HepG2 (cell line): ENCODE measurements around the gene NAPG. TPM values are rescaled to one million over a fixed set of nuclear protein-coding genes. Genes with fewer than 3 reads are reported as not detected.

Experiments used
- FOXK1 ChIP-seq: sonication (generic); formaldehyde crosslinking; IDR thresholded peaks from 2 replicates; pipeline ENCODE4 v1.4.0; 2020; ENCODE audit warnings: low read depth, missing genetic modification reagents, borderline replicate concordance
- JUNB ChIP-seq: sonication (generic); formaldehyde crosslinking; IDR thresholded peaks from 2 replicates; pipeline ENCODE4 v1.8.0; 2022; ENCODE audit warnings: missing genetic modification reagents, mild to moderate bottlenecking, borderline replicate concordance
- KDM3A ChIP-seq: IDR thresholded peaks from 2 replicates; pipeline ENCODE4 v1.6.1; 2018; ENCODE audit warnings: low read depth, missing compliant biosample characterization
- NFE2L2 ChIP-seq: fragments of 150-350 bp; IDR thresholded peaks from 2 replicates; pipeline ENCODE4 v1.6.1; 2014; ENCODE audit warnings: low read length
- RAD21 ChIP-seq: fragments of 450-650 bp; formaldehyde crosslinking; IDR thresholded peaks from 2 replicates; pipeline ENCODE4 v1.5.0; 2020; ENCODE audit warnings: mild to moderate bottlenecking
- RFX5 ChIP-seq: IDR thresholded peaks from 2 replicates; pipeline ENCODE4 v1.6.1; 2011; ENCODE audit warnings: low read depth, low read length, improper control_type of control experiment
- SAP130 ChIP-seq: IDR thresholded peaks from 2 replicates; pipeline ENCODE4 v1.6.1; 2016; ENCODE audit warnings: low read depth
- TAF15 ChIP-seq: fragments of 200-400 bp; formaldehyde crosslinking; IDR thresholded peaks from one replicate; pipeline ENCODE4 v1.6.1; 2018; ENCODE audit warnings: mild to moderate bottlenecking, low read depth, low read length; ENCODE audit not compliant: poor library complexity, severe bottlenecking
- TP53 ChIP-seq: sonication (generic); formaldehyde crosslinking; conservative IDR thresholded peaks from 2 replicates; pipeline ENCODE4 v1.4.0; 2020; ENCODE audit warnings: missing genetic modification reagents
- ZNF350 ChIP-seq: sonication (generic); formaldehyde crosslinking; IDR thresholded peaks from 2 replicates; pipeline ENCODE4 v1.4.0; 2020; ENCODE audit warnings: mild to moderate bottlenecking, low read depth, missing genetic modification reagents, borderline replicate concordance
- ZNF607 ChIP-seq: sonication (generic); formaldehyde crosslinking; IDR thresholded peaks from 2 replicates; pipeline ENCODE4 v1.5.1; 2020; ENCODE audit warnings: missing genetic modification reagents, mild to moderate bottlenecking, borderline replicate concordance
- polyA plus RNA-seq, 8 experiments: library from polyadenylated mRNA; depleted of rRNA in 3 of 8; stranded (reverse) in 7 of 8; unstranded in 1 of 8; fragments of >200 nt; fragmentation: Illumina TruSeq in 4 of 8; extraction: Trizol in 4 of 8; gene quantifications; 2 replicates each; pipeline versions ENCODE4 v1.2.1 to v1.2.3, GENCODE V29; 2011 to 2016; ENCODE audit warnings: low read depth in 4 of 8, missing spikeins in 1 of 8, mixed read lengths in 1 of 8; ENCODE audit not compliant: insufficient read depth in 1 of 8
- total RNA-seq, 5 experiments: library from RNA; depleted of rRNA; stranded (reverse); fragments of >200 nt; fragmentation: Illumina TruSeq; extraction: Trizol; gene quantifications; 2 replicates each; pipeline ENCODE4 v1.2.3, GENCODE V29; 2016; ENCODE audit warnings: low read depth in 1 of 5
- TF ChIP-seq, protein P1 (sequence below): IDR thresholded peaks from 2 replicates; pipeline ENCODE4 v1.6.1; 2012; ENCODE audit warnings: inconsistent platforms
- TF ChIP-seq, protein P2 (sequence below): sonication (generic); formaldehyde crosslinking; IDR thresholded peaks from 2 replicates; pipeline ENCODE4 v1.4.0; 2020; ENCODE audit warnings: low read depth, missing genetic modification reagents
- TF ChIP-seq, protein P3 (sequence below): sonication (generic); formaldehyde crosslinking; IDR thresholded peaks from 2 replicates; pipeline ENCODE4 v1.8.1; 2022; ENCODE audit warnings: low read depth, mild to moderate bottlenecking, missing genetic modification reagents

NAPG gene
- total and polyA plus RNA-seq, 2 of the 13 experiments (the other 11 are each of a cell fraction or from before 2014, with no cell fraction given): 19.8 to 34.4 TPM

DNA sequence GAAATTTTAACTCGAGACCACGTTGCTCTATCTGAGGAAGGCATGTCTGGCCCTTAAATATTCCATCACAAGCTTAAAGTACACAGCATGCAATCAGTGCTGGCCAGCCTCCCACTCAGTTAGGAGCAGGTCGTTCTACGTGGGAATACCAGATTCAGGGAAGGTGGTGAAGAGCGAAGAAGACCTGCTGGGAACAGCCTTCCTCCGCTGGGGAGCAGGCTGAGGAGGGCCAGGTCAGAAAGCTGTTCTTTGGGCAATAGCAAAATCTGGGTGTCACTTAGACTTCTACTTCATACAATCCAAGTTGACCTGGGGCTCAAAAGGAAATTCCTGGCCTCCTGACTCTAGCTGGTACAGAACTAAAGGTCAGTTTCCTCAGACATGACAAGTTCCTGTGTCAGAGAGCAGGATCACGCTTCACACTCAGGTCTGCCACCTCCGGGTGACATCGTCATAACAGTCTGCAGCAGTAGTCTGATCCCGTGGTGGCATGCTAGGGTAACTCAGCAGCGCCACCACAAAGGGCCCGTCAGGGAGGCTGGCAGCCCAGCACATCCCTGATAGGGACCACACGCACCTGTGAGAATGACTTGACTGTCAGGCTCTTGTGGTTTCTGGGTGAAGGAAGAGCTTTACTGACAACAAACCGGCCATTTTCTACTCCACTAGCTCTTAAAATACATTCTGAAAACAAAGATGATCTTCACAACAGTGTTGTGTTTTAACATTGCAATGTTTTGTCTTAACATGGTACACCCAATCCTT, 35.2 kb upstream of the NAPG start (continued):
- TF ChIP-seq FOXK1 (CRISPR knock-in tag) (no peak), JUNB (CRISPR knock-in tag) (no peak), TAF15 (no peak), RAD21 (CRISPR knock-in tag) (peak; percentile 67), ZNF350 (CRISPR knock-in tag) (no peak), NFE2L2 (no peak), TP53 (CRISPR knock-in tag) (no peak), KDM3A (CRISPR knock-in tag) (no peak), ZNF607 (CRISPR knock-in tag) (no peak), SAP130 (peak; percentile 35; the same call in 1 of the 2 replicates), RFX5 (0 out of 2 replicates have a peak, but pooled peaks have one; percentile 14)
- TF ChIP-seq, protein P1, sequence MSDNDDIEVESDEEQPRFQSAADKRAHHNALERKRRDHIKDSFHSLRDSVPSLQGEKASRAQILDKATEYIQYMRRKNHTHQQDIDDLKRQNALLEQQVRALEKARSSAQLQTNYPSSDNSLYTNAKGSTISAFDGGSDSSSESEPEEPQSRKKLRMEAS: peak; percentile 27; the same call in 1 of the 2 replicates
- TF ChIP-seq, protein P2, sequence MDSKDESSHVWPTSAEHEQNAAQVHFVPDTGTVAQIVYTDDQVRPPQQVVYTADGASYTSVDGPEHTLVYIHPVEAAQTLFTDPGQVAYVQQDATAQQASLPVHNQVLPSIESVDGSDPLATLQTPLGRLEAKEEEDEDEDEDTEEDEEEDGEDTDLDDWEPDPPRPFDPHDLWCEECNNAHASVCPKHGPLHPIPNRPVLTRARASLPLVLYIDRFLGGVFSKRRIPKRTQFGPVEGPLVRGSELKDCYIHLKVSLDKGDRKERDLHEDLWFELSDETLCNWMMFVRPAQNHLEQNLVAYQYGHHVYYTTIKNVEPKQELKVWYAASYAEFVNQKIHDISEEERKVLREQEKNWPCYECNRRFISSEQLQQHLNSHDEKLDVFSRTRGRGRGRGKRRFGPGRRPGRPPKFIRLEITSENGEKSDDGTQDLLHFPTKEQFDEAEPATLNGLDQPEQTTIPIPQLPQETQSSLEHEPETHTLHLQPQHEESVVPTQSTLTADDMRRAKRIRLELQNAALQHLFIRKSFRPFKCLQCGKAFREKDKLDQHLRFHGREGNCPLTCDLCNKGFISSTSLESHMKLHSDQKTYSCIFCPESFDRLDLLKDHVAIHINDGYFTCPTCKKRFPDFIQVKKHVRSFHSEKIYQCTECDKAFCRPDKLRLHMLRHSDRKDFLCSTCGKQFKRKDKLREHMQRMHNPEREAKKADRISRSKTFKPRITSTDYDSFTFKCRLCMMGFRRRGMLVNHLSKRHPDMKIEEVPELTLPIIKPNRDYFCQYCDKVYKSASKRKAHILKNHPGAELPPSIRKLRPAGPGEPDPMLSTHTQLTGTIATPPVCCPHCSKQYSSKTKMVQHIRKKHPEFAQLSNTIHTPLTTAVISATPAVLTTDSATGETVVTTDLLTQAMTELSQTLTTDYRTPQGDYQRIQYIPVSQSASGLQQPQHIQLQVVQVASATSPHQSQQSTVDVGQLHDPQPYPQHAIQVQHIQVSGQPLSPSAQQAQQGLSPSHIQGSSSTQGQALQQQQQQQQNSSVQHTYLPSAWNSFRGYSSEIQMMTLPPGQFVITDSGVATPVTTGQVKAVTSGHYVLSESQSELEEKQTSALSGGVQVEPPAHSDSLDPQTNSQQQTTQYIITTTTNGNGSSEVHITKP (CRISPR knock-in tag): no peak
- TF ChIP-seq, protein P3, sequence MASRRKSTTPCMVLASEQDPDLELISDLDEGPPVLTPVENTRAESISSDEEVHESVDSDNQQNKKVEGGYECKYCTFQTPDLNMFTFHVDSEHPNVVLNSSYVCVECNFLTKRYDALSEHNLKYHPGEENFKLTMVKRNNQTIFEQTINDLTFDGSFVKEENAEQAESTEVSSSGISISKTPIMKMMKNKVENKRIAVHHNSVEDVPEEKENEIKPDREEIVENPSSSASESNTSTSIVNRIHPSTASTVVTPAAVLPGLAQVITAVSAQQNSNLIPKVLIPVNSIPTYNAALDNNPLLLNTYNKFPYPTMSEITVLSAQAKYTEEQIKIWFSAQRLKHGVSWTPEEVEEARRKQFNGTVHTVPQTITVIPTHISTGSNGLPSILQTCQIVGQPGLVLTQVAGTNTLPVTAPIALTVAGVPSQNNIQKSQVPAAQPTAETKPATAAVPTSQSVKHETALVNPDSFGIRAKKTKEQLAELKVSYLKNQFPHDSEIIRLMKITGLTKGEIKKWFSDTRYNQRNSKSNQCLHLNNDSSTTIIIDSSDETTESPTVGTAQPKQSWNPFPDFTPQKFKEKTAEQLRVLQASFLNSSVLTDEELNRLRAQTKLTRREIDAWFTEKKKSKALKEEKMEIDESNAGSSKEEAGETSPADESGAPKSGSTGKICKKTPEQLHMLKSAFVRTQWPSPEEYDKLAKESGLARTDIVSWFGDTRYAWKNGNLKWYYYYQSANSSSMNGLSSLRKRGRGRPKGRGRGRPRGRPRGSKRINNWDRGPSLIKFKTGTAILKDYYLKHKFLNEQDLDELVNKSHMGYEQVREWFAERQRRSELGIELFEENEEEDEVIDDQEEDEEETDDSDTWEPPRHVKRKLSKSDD (CRISPR knock-in tag): no peak
